ENCODE data around the gene VOPP1.

The VOPP1 gene

DNA sequence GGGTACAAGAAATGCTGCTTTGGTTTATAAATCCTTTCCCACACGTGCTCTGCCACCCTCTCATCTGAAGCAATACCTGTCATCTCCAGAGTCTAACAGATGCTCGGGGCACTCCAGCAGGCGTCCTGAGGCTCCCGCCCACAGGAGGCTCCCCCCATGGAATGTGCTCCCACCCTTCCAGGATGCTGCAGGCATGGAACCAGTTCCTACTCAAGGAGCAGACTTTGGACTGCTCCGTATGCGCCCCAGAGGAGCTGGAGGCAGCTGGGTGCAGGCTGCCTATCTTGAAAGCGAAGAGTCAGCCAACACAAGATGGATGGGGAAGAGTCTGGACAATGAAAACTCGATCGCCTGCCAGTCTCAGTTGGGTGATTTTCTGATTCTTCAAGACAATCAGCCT lies 75.4 kb downstream of the VOPP1 start:
- no peak for DNase-seq (ENCODE audit: low spot score)
- H3K4me3 ChIP-seq = no peak overlapping the region
- no peak for TF ChIP-seq CTCF (IDR thresholded peaks at IDR 0.05)
- H3K27ac ChIP-seq = no peak overlapping the region

GRCh38 chr7:55494951-55495350 lies 77.4 kb downstream of the VOPP1 start:
- no peak for TF ChIP-seq CTCF (IDR thresholded peaks at IDR 0.05)
- no peak for DNase-seq (ENCODE audit: low spot score)
- H3K4me3 ChIP-seq = no peak overlapping the region
- H3K27ac ChIP-seq = no peak overlapping the region

DNA sequence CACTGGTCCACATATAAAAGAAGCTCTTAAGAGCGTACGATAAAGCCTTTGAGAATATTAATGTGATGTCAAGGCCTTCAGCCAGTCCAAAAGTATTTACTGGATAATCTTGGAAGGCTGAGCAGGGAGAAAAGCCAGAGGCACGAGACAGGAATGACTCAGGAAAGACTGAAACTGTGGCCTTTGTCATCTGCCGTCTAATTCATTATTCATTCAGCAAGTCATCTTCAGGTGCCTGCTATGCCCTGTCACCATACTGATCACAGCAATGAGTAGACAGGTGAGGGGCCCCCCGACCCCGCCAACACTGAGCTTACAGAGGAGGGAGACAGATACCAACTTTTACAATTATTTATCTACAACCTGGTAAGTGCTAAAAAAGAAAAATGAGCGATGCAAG lies 78.9 kb downstream of the VOPP1 start:
- no peak for TF ChIP-seq CTCF (IDR thresholded peaks at IDR 0.05)
- H3K27ac ChIP-seq = no peak overlapping the region
- no peak overlapping the region for H3K4me3 ChIP-seq
- DNase-seq (ENCODE audit: low spot score) = no peak

DNA sequence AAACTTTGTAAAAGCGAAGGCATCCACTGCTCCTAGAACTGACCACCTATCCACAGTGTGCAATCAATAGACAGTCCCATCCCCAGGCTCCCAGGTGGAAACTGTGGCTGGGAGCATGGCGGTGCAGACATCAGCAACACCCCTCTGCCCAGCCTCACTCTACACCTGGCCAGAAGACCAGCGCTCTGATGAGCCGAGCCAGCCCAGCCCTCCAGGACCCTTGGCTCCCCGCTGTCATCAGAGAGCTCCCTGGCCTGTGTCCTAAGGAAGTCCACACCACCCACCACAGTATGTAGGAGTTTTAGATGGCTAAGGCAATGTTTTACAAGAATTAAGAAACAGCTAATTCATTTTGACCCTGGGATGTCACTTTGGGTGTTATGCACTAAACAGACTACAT lies 81.0 kb downstream of the VOPP1 start:
- DNase-seq (ENCODE audit: low spot score) = no peak
- no peak overlapping the region for H3K4me3 ChIP-seq
- no peak overlapping the region for H3K27ac ChIP-seq
- TF ChIP-seq CTCF (IDR thresholded peaks at IDR 0.05) = no peak

GRCh38 chr7:55490099-55490498 lies 82.2 kb downstream of the VOPP1 start:
- Histone ChIP-seq H3K4me3 (no peak overlapping the region), H3K27ac (no peak overlapping the region)
- no peak for TF ChIP-seq CTCF (IDR thresholded peaks at IDR 0.05)
- no peak for DNase-seq (ENCODE audit: low spot score)

GRCh38 chr7:55489552-55489951 lies 82.8 kb downstream of the VOPP1 start:
- no peak overlapping the region for H3K4me3 ChIP-seq
- DNase-seq (ENCODE audit: low spot score) = no peak
- H3K27ac ChIP-seq = no peak overlapping the region
- no peak for TF ChIP-seq CTCF (IDR thresholded peaks at IDR 0.05)

GRCh38 chr7:55488804-55489340 lies 83.4 kb downstream of the VOPP1 start:
- Histone ChIP-seq H3K4me3 (no peak overlapping the region), H3K27ac (no peak overlapping the region)
- TF ChIP-seq CTCF (IDR thresholded peaks at IDR 0.05) = no peak
- no peak for DNase-seq (ENCODE audit: low spot score)

Measured in coronary artery (tissue), 2 donors.